GM12878 (cell line): ENCODE results near the gene TERF2IP. TPM values are rescaled to one million over a fixed set of nuclear protein-coding genes. Genes with fewer than 3 reads are reported as not detected.

Source experiments
- ATAC-seq: fragments of 200-7000 bp; cut with Tn5 transposase; 3 replicates; pipeline ENCODE4 v1.9.1; 2020; ENCODE audit warnings: mild to moderate bottlenecking, moderate library complexity
- BruUV-seq: library from RNA; stranded (reverse); fragments of 400-500 nt; replicated peaks from 2 replicates; lab custom pipeline; 2021; lab: Mats Ljungman, UMichigan
- CTCF ChIA-PET: fragments of 300-600 bp; sonication (Branson Sonifier 250); formaldehyde crosslinking; extraction: SDS; loops from one replicate; lab custom pipeline; 2021; ENCODE audit warnings: inconsistent platforms; lab: Yijun Ruan, JAX
- POLR2A ChIA-PET: fragments of 350-600 bp; formaldehyde crosslinking; extraction: SDS; loops from one replicate; lab custom pipeline; 2021; ENCODE audit warnings: inconsistent platforms; lab: Charles Lee
- RAD21 ChIA-PET: fragments of 300-600 bp; sonication (Branson Sonifier 250); formaldehyde crosslinking; loops from one replicate; lab custom pipeline; 2023; ENCODE audit warnings: antibody characterized with exemption; ENCODE audit not compliant: unreplicated experiment; lab: Charles Lee
- SMC1A ChIA-PET: fragments of 300-600 bp; sonication (Branson Sonifier 250); formaldehyde crosslinking; loops from one replicate; lab custom pipeline; 2023; ENCODE audit not compliant: unreplicated experiment, uncharacterized antibody; lab: Charles Lee
- DNase-seq: peaks from one replicate; pipeline ENCODE4 v3.0.0-alpha.2; 2011; ENCODE audit warnings: low read depth, low spot score
- FAIRE-seq: peaks from 3 replicates; lab custom pipeline; 2011; peaks lifted over from hg19 to GRCh38; lab: Jason Lieb, UNC
- H2AFZ ChIP-seq: 2 replicates; pipeline ENCODE4 v1.6.0; 2011; ENCODE audit warnings: low read depth, low read length, control low read depth; ENCODE audit not compliant: control insufficient read depth
- H3K27ac ChIP-seq: 2 replicates; pipeline ENCODE4 v1.5.1; 2011; ENCODE audit warnings: control low read depth; ENCODE audit not compliant: control insufficient read depth, insufficient read depth
- H3K27me3 ChIP-seq, 2 experiments: replicated peaks in 1 of 2; 2 replicates each; pipeline versions ENCODE4 v1.6.0 to v1.6.1; 2011; ENCODE audit warnings: low read length in 1 of 2; ENCODE audit not compliant: control insufficient read depth in 2 of 2, insufficient read depth in 2 of 2
- H3K36me3 ChIP-seq, 2 experiments: 2 replicates each; pipeline ENCODE4 v1.5.1; 2011; ENCODE audit warnings: low read length in 1 of 2; ENCODE audit not compliant: control insufficient read depth in 2 of 2, insufficient read depth in 2 of 2
- H3K4me1 ChIP-seq: 2 replicates; pipeline ENCODE4 v1.6.1; 2011; ENCODE audit warnings: mild to moderate bottlenecking, low read length, moderate library complexity, mixed read lengths; ENCODE audit not compliant: control insufficient read depth, insufficient read depth
- H3K4me2 ChIP-seq: 2 replicates; pipeline ENCODE4 v1.6.0; 2011; ENCODE audit warnings: control low read depth; ENCODE audit not compliant: control insufficient read depth, insufficient read depth
- H3K4me3 ChIP-seq: fragments of 200-600 bp; sonication (generic); 2 replicates; pipeline ENCODE4 v1.5.1; 2016
- H3K79me2 ChIP-seq: 2 replicates; pipeline ENCODE4 v1.6.0; 2011; ENCODE audit warnings: low read length; ENCODE audit not compliant: control insufficient read depth, insufficient read depth
- H3K9ac ChIP-seq: 2 replicates; pipeline ENCODE4 v1.8.0; 2011; ENCODE audit warnings: low read length, control low read depth, mixed read lengths; ENCODE audit not compliant: control insufficient read depth, insufficient read depth
- H3K9me3 ChIP-seq: replicated peaks from 3 replicates; pipeline ENCODE4 v1.5.1; 2011; ENCODE audit warnings: mild to moderate bottlenecking, low read length; ENCODE audit not compliant: control insufficient read depth, insufficient read depth
- H4K20me1 ChIP-seq: 2 replicates; pipeline ENCODE4 v1.6.0; 2011; ENCODE audit not compliant: control insufficient read depth, insufficient read depth
- CBX3 ChIP-seq: fragments of 200-600 bp; sonication (generic); IDR thresholded peaks from 2 replicates; pipeline ENCODE4 v1.6.1; 2016; ENCODE audit warnings: low read depth, borderline replicate concordance
- CEBPB ChIP-seq, 2 experiments: fragments of 150-350 bp in 1 of 2; IDR thresholded peaks; 2 replicates each; pipeline ENCODE4 v1.6.1; 2012 to 2014; ENCODE audit warnings: low read depth in 2 of 2, low read length in 2 of 2, borderline replicate concordance in 1 of 2, inconsistent platforms in 1 of 2
- CREM ChIP-seq: IDR thresholded peaks from 2 replicates; pipeline ENCODE4 v1.6.1; 2014; ENCODE audit warnings: antibody characterized with exemption, low read depth
- E2F4 ChIP-seq: IDR thresholded peaks from 2 replicates; pipeline ENCODE4 v1.6.1; 2012; ENCODE audit warnings: low read depth, low read length, improper control_type of control experiment
- GABPA ChIP-seq: IDR thresholded peaks from 2 replicates; pipeline ENCODE4 v1.6.1; 2014; ENCODE audit warnings: antibody characterized with exemption, low read depth, mild to moderate bottlenecking, inconsistent platforms
- KDM1A ChIP-seq: fragments of 200-600 bp; sonication (generic); IDR thresholded peaks from 2 replicates; pipeline ENCODE4 v1.6.1; 2016; ENCODE audit warnings: borderline replicate concordance
- NFIC ChIP-seq: IDR thresholded peaks from 2 replicates; pipeline ENCODE4 v1.6.1; 2012; ENCODE audit warnings: low read depth, mild to moderate bottlenecking, inconsistent platforms, low read length, moderate library complexity
- NFYB ChIP-seq: IDR thresholded peaks from 2 replicates; pipeline ENCODE4 v1.6.1; 2011; ENCODE audit warnings: low read depth, mild to moderate bottlenecking, low read length, improper control_type of control experiment, moderate library complexity; ENCODE audit not compliant: insufficient read depth
- PAX8 ChIP-seq: fragments of 450-650 bp; IDR thresholded peaks from 2 replicates; pipeline ENCODE4 v1.6.1; 2017; ENCODE audit warnings: mild to moderate bottlenecking, moderate library complexity
- SIN3A ChIP-seq: IDR thresholded peaks from 2 replicates; pipeline ENCODE4 v1.6.1; 2012; ENCODE audit warnings: low read depth, low read length, improper control_type of control experiment
- SREBF1 ChIP-seq: IDR thresholded peaks from 2 replicates; pipeline ENCODE4 v1.6.1; 2012; ENCODE audit warnings: mild to moderate bottlenecking, low read length
- ZNF687 ChIP-seq: fragments of 450-650 bp; IDR thresholded peaks from 2 replicates; pipeline ENCODE4 v1.6.1; 2017; ENCODE audit warnings: mild to moderate bottlenecking, moderate library complexity
- WGBS: methylation state at CpG from one replicate; pipeline ENCODE4 v1.1.6; 2016; ENCODE audit warnings: low lambda C conversion rate; ENCODE audit not compliant: insufficient replicate concordance, insufficient coverage; ENCODE audit errors: missing lambda C conversion rate; 5-methylcytosine and 5-hydroxymethylcytosine counted together
- in situ Hi-C: fragments of 300-500 bp; cut with MboI; formaldehyde crosslinking; loops from 9 replicates; pipeline ENCODE4 v1.14.3; 2018; ENCODE audit warnings: mixed read lengths
- intact Hi-C: fragments of 100-400 bp; cut with micrococcal nuclease; formaldehyde crosslinking; loops from one replicate; pipeline ENCODE4 v1.14.2; 2022; ENCODE audit not compliant: unreplicated experiment
- polyA plus RNA-seq, 11 experiments: library from polyadenylated mRNA; depleted of rRNA in 4 of 11; unstranded in 6 of 11; stranded (reverse) in 5 of 11; fragments of >200 nt; fragmentation: Nextera tagmentation in 4 of 11; fragmentation: Illumina TruSeq in 1 of 11; extraction: Ambion mirVana in 4 of 11; extraction: Trizol in 1 of 11; gene quantifications; 1 replicate in 1 of 11; 2 replicates in 10 of 11; pipeline versions ENCODE4 v1.2.1 to v1.2.3, GENCODE V29; 2011 to 2016; ENCODE audit warnings: inconsistent platforms in 2 of 11, missing spikeins in 2 of 11, low read depth in 1 of 11
- total RNA-seq, 4 experiments: library from RNA; depleted of rRNA in 3 of 4; stranded (reverse); fragments of >200 nt in 3 of 4; fragmentation: Illumina TruSeq in 1 of 4; extraction: Trizol in 1 of 4; gene quantifications; 2 replicates each; pipeline versions ENCODE4 v1.2.1 to v1.2.3, GENCODE V29; 2013 to 2021
- TF ChIP-seq, protein P1 (sequence below): fragments of 450-650 bp; IDR thresholded peaks from 2 replicates; pipeline ENCODE4 v1.6.1; 2016; ENCODE audit warnings: mild to moderate bottlenecking, moderate library complexity, borderline replicate concordance
- TF ChIP-seq, protein P2 (sequence below): IDR thresholded peaks from 2 replicates; pipeline ENCODE4 v1.6.1; 2011; ENCODE audit warnings: borderline replicate concordance, low read depth, mild to moderate bottlenecking, moderate library complexity, mixed read lengths, low read length; ENCODE audit not compliant: insufficient read depth; ENCODE audit errors: extremely low read length

The TERF2IP gene
- total and polyA plus RNA-seq, 10 of the 15 experiments (the other 5 are each of a cell fraction or from before 2014, with no cell fraction given): 19.6 to 93.1 (median 54.4) TPM

- CTCF ChIA-PET: interaction anchor here (1.0 to 9.5 kb wide), 3 partner anchors 42 to 152 kb away, joined by 4 to 153 read pairs (median 7); partner anchors contain the start of gene TMEM170A
- Histone ChIP-seq H4K20me1 (no peaks in the 10 kb centered on the region), H3K9me3 (no peaks in the 10 kb centered on the region), H3K27ac (peak overlapping the region; percentile 68), H2AFZ (no peak overlapping the region; the same call in 1 of the 2 replicates), H3K4me3 (no peak overlapping the region), H3K79me2 (peaks cover 8% of the 10 kb centered on the region), H3K4me2 (no peak overlapping the region), H3K4me1 (peaks cover 30% of the 10 kb centered on the region), H3K27me3 (no peaks in the 10 kb centered on the region), H3K9ac (no peak overlapping the region), H3K36me3 (peaks cover 6 to 28% of the 10 kb centered on the region in 2 experiments)
- RAD21 ChIA-PET: no interaction called here
- WGBS: 13% methylated on average over 4 of the region's 4 CpGs
- intact Hi-C loops (no loop called here), in situ Hi-C loops (no loop called here)
- SMC1A ChIA-PET: interaction anchor here (1.7 kb wide), 1 partner anchor 10 kb away, joined by 6 read pairs; no protein-coding TSS in a partner anchor
- no TSS peak for BruUV-seq
- FAIRE-seq (no peak), ATAC-seq (peak; percentile 25; the same call in 2 of the 3 replicates), DNase-seq (no peak)
- POLR2A ChIA-PET: no interaction called here
- TF ChIP-seq E2F4 (no peak), CBX3 (no peak), CEBPB (IDR thresholded peaks at IDR 0.05; ENCODE audit: borderline replicate concordance in 1 of 2, low read depth in 2 of 2, low read length in 2 of 2) (no peak), GABPA (0 out of 2 replicates have a peak, but pooled peaks have one; percentile 54), ZNF687 (no peak), PAX8 (no peak), CREM (peak; percentile 66), SIN3A (no peak), KDM1A (no peak), NFIC (peak; percentile 94), SREBF1 (no peak), NFYB (no peak)
- TF ChIP-seq, protein P1, sequence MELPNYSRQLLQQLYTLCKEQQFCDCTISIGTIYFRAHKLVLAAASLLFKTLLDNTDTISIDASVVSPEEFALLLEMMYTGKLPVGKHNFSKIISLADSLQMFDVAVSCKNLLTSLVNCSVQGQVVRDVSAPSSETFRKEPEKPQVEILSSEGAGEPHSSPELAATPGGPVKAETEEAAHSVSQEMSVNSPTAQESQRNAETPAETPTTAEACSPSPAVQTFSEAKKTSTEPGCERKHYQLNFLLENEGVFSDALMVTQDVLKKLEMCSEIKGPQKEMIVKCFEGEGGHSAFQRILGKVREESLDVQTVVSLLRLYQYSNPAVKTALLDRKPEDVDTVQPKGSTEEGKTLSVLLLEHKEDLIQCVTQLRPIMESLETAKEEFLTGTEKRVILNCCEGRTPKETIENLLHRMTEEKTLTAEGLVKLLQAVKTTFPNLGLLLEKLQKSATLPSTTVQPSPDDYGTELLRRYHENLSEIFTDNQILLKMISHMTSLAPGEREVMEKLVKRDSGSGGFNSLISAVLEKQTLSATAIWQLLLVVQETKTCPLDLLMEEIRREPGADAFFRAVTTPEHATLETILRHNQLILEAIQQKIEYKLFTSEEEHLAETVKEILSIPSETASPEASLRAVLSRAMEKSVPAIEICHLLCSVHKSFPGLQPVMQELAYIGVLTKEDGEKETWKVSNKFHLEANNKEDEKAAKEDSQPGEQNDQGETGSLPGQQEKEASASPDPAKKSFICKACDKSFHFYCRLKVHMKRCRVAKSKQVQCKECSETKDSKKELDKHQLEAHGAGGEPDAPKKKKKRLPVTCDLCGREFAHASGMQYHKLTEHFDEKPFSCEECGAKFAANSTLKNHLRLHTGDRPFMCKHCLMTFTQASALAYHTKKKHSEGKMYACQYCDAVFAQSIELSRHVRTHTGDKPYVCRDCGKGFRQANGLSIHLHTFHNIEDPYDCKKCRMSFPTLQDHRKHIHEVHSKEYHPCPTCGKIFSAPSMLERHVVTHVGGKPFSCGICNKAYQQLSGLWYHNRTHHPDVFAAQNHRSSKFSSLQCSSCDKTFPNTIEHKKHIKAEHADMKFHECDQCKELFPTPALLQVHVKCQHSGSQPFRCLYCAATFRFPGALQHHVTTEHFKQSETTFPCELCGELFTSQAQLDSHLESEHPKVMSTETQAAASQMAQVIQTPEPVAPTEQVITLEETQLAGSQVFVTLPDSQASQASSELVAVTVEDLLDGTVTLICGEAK: no peak
- TF ChIP-seq, protein P2, sequence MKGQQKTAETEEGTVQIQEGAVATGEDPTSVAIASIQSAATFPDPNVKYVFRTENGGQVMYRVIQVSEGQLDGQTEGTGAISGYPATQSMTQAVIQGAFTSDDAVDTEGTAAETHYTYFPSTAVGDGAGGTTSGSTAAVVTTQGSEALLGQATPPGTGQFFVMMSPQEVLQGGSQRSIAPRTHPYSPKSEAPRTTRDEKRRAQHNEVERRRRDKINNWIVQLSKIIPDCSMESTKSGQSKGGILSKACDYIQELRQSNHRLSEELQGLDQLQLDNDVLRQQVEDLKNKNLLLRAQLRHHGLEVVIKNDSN: no peak
Observed at GRCh38 chr16:75616521-75617010, 31.0 kb upstream of the TERF2IP start.
